Measurements from ENCODE around the gene NTM. TPM values are rescaled to one million over a fixed set of nuclear protein-coding genes. Genes with fewer than 3 reads are reported as not detected.

NTM gene
- total RNA-seq, 2 experiments from 2014 or later, result not detected

DNA sequence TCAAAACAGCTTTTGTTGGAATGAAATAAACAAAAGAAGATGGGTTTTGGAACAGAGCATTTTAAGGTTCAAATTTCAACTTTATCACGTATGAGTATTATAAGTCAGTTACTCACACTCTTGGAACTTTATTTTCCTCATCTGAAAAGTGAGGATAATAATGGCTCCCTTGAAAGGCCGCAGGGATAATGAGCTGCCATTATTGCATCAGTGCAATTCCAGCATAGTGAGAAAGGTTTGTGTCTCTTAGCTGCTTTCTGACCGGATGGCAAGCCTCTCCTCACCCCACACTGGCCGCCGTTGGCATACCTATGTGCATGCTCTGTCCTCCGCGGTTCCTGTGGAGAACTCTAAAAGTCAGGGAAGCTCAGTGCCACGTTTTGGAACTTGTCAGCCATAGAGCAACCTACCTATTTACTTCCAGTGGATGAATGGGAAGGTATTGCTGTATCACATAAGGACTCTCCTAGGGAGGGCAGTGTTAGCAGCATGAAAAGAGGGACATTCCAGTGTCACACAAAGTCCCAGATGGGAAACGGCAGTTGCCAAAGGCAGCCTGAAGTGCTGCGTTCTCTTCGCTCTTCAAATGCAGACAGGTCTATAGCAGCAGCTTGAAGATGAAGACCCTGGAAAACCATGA is 368.9 kb downstream of the NTM start:
- Mint-ChIP-seq H3K4me1 (no peaks in the 10 kb centered on the region), H3K27ac (no peak overlapping the region), H3K27me3 (no peaks in the 10 kb centered on the region), H3K9me3 (no peaks in the 10 kb centered on the region), H3K4me3 (no peak overlapping the region), H3K36me3 (no peaks in the 10 kb centered on the region)
- DNase-seq (no peak), ATAC-seq (ENCODE audit: low read depth) (no peak)
- POLR2A ChIA-PET, result no interaction called here

DNA sequence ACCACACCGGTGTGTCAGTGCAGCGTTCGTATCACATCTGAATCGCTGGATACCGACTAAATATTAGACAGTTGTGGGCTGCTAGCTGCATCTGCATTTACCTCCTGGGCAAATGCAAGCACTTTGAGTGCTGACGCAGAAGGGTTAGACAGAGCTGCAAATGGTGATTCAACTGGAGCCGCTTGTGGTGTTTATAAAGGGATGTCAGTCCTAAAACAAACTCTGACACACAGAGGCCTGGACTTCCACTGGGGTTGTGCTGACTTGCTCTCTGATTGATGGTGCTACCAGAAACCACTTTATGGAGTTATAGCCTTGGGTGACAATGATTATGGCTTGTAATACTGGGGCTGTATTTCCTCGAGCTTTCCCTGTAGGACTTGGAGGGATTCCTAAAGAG is 374.4 kb downstream of the NTM start:
- no peaks in the 10 kb centered on the region for H3K27me3 Mint-ChIP-seq
- no peaks in the 10 kb centered on the region for H3K36me3 Mint-ChIP-seq
- H3K27ac Mint-ChIP-seq, result no peak overlapping the region
- ATAC-seq (ENCODE audit: low read depth), result no peak
- POLR2A ChIA-PET, result no interaction called here
- DNase-seq, result no peak
- no peaks in the 10 kb centered on the region for H3K9me3 Mint-ChIP-seq
- no peaks in the 10 kb centered on the region for H3K4me1 Mint-ChIP-seq
- H3K4me3 Mint-ChIP-seq, result no peak overlapping the region

DNA sequence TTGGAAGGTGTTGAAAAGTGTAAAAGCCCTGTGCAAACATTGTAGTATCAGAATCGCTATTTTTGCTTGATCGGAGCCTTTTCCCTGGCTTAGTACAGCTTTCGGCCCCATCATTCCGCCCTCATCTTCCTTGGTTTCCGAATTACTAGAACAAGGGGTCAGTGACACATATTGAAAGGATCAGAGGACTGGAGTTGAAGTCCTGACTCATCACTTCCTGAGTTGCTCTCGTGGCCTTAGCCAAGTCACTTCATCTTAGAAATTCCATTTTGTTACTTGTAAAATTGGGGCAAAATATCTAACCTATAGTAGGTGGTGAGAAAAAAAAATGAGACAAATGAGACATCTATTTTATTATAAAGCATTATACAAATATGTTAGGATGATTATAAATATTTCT is 375.0 kb downstream of the NTM start:
- Mint-ChIP-seq H3K27ac (no peak overlapping the region), H3K9me3 (no peaks in the 10 kb centered on the region), H3K36me3 (no peaks in the 10 kb centered on the region), H3K4me1 (no peaks in the 10 kb centered on the region), H3K4me3 (no peak overlapping the region), H3K27me3 (no peaks in the 10 kb centered on the region)
- DNase-seq, result no peak
- ATAC-seq (ENCODE audit: low read depth), result no peak
- POLR2A ChIA-PET, result no interaction called here

DNA sequence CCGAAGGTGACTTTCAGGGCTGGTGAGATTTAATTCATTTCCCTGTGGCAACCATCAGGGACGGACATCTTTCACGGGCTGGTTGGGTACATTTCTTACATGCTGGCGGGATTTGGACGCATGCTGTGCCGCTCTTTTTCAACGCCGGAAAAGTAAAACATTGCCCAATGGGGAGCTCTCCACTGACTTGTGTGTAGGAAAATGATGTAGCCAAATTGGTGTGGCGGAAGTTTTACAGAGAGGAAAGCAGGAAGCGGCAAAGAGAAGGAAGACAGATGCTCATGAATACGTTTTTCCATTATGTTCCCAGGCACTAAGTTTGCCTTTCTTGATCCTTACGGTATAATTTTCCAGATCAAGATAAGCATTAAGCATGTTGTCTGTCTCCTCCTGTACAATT is 375.8 kb downstream of the NTM start:
- no peaks in the 10 kb centered on the region for H3K36me3 Mint-ChIP-seq
- no peak overlapping the region for H3K4me3 Mint-ChIP-seq
- ATAC-seq (ENCODE audit: low read depth) (no peak), DNase-seq (no peak)
- no peaks in the 10 kb centered on the region for H3K4me1 Mint-ChIP-seq
- no peak overlapping the region for H3K27ac Mint-ChIP-seq
- POLR2A ChIA-PET, result no interaction called here
- H3K9me3 Mint-ChIP-seq, result no peaks in the 10 kb centered on the region
- H3K27me3 Mint-ChIP-seq, result no peaks in the 10 kb centered on the region

DNA sequence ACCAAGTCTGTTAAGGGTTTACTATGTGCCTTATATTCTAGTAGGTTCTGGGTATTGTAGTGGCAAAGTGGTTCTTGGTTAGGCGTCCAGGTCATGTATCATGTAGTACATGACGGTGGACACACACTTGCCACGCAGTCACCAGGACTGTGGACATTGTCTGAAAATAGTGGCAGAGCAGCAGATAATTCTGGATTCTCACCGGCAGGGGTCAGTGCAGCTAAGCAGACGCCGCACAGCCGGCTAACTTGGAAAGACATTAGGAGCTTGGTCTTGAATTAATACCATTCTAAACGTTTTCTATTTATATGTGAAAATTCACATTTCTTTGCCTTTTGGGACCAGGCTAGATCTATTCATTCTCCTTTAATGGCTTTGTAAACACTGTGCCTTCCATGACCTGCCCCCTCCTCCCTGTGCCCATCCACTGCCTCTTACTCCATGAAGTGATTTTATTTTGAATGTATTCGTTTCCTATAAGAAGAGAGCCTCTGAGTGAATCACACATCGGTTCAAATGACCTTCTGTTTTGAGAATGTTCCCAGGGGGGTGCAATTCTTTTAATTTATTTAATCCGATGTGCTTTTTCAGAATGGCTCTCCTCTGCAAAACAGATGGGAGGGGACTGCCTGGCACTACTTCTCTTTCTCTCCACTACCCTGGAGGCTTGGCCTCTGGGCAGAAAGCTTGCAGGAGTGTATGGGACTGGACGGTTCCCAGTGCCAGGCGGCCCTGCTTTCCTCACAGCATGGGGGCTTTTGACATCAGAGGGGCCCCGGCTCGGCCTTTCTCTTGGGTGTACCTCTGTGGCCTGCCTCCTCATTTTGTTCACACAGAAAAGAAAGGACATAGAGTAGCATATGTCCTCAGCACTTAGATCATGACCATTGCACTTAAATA is 378.0 kb downstream of the NTM start:
- Mint-ChIP-seq H3K4me1 (no peaks in the 10 kb centered on the region), H3K27me3 (no peaks in the 10 kb centered on the region), H3K27ac (no peak overlapping the region), H3K9me3 (peaks cover 4% of the 10 kb centered on the region), H3K36me3 (no peaks in the 10 kb centered on the region), H3K4me3 (no peak overlapping the region)
- POLR2A ChIA-PET, result no interaction called here
- no peak for ATAC-seq (ENCODE audit: low read depth)
- peak; percentile 32 for DNase-seq

DNA sequence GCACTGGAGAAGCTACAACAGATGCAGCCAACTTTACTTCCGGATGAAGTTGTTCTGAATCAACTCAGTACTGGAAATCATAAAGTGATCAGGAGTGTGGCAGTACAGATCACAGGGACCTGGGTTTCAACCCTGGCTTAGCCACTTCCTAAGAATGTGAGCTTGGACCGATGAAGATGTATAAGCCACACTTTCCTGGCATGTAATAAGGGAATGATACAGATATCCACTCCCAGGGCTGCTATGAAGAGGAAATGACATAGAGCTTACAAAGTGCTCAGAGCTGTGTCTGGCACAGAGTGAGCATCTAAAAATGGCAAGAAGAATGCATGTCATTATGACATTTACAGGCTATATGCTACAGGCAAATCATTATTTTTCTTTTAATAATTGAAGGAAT is 378.7 kb downstream of the NTM start:
- no peak overlapping the region for H3K4me3 Mint-ChIP-seq
- no peak for DNase-seq

DNA sequence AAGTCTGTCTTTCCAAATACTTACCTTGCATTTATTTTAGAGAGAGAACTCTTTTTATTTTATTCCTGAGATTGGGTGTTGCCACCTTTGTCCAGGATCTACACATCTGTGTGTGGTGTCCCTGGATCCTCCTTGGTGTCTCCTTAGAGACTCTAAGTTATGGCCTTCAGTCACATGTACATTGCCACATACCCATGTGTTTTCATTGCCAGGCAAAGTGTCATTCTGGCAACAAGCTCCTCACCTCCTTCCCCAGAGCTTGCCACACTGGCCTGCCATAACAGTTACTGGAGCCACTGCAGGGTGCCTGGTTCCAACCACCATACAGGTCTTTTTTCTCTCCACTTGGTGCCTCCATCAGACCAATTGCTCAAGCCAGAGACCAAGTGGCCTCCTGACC is 379.7 kb downstream of the NTM start:
- Mint-ChIP-seq H3K4me3 (no peak overlapping the region), H3K36me3 (no peaks in the 10 kb centered on the region), H3K27me3 (no peaks in the 10 kb centered on the region), H3K27ac (no peak overlapping the region), H3K9me3 (peaks cover 4% of the 10 kb centered on the region), H3K4me1 (no peaks in the 10 kb centered on the region)
- DNase-seq, result no peak
- POLR2A ChIA-PET, result no interaction called here
- ATAC-seq (ENCODE audit: low read depth), result no peak

More for the DNA sequence above, 378.7 kb downstream of the NTM start:
- peaks cover 4% of the 10 kb centered on the region for H3K9me3 Mint-ChIP-seq
- H3K27ac Mint-ChIP-seq, result no peak overlapping the region
- H3K4me1 Mint-ChIP-seq, result no peaks in the 10 kb centered on the region
- POLR2A ChIA-PET, result no interaction called here
- no peaks in the 10 kb centered on the region for H3K27me3 Mint-ChIP-seq
- no peaks in the 10 kb centered on the region for H3K36me3 Mint-ChIP-seq
- ATAC-seq (ENCODE audit: low read depth), result no peak

DNA sequence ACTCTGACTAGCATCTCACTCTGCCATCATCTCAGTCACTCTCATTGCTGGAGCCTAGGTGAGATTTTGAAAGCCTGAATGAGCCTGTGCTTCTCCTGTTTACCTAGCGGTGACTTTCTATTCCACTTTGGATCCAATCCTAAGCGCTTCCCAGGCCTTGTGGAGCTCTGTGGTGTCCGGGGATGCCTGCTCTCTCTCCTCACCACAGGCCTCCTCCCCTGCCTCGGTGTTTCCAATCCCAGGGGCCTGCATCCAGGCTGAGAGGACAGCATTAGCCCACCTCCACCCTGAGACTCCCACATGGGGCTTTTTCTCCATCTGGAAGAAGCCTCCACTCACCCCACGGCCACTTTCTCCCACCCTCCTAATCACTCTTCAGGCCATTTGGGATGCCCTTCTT is 380.3 kb downstream of the NTM start:
- POLR2A ChIA-PET, result no interaction called here
- DNase-seq, result no peak
- peaks cover 4% of the 10 kb centered on the region for H3K9me3 Mint-ChIP-seq
- no peaks in the 10 kb centered on the region for H3K36me3 Mint-ChIP-seq
- no peak for ATAC-seq (ENCODE audit: low read depth)
- H3K27me3 Mint-ChIP-seq, result no peaks in the 10 kb centered on the region
- no peak overlapping the region for H3K27ac Mint-ChIP-seq
- no peaks in the 10 kb centered on the region for H3K4me1 Mint-ChIP-seq
- H3K4me3 Mint-ChIP-seq, result no peak overlapping the region

DNA sequence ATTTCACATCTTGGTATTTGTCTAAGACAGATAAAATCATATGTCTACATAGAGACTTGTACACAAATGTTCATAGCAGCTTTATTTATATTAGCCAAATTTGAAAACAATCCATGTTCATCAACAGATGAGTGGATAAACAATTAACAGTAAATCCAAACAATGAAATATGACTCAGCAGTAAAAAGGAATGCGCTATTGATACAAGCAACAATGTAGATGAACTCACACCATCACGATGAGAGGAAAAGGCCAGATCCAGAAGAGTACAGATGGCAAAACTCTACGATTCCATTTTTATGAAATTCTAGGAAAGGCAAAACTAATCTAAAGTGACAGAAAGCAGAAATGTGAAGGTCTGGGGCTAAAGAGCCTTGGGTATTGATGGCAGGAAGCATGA is 384.3 kb downstream of the NTM start:
- H3K36me3 Mint-ChIP-seq, result no peaks in the 10 kb centered on the region

DNA sequence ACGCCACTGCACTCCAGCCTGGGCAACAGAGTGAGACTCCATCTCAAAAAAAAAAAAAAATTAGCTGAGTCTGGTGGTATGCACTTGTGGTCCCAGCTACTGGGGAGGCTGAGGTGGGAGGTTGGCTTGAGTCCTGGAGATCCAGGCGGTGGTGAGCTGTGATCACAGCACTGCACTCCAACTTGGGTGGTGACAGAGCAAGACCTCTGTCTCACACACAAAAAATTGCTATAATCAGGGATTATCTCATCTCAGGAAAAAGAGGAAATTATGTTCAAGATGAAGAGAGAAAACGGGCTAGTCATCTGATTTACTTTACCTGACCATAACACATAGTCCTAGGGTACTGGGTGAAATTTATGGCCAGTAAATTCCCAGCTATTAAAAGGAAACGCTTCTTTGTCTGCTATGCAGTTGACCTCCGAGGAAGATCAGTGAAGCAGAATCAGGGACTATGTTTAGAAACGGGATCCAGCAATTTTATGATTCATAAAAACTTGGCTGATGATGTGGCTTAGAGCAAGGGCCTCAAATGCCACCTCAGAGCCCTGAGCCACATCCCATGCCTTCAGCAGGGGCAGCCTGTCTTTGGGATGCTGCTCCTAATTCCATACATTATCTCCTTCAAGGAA is 386.2 kb downstream of the NTM start:
- ATAC-seq (ENCODE audit: low read depth) (no peak), DNase-seq (no peak)
- Mint-ChIP-seq H3K9me3 (peaks cover 4% of the 10 kb centered on the region), H3K4me3 (no peak overlapping the region), H3K4me1 (no peaks in the 10 kb centered on the region), H3K36me3 (no peaks in the 10 kb centered on the region), H3K27me3 (no peaks in the 10 kb centered on the region), H3K27ac (no peak overlapping the region)
- POLR2A ChIA-PET, result no interaction called here

More for the DNA sequence above, 384.3 kb downstream of the NTM start:
- H3K27ac Mint-ChIP-seq, result no peak overlapping the region
- no peak for ATAC-seq (ENCODE audit: low read depth)
- H3K4me3 Mint-ChIP-seq, result no peak overlapping the region
- peaks cover 4% of the 10 kb centered on the region for H3K9me3 Mint-ChIP-seq
- no peaks in the 10 kb centered on the region for H3K4me1 Mint-ChIP-seq
- no peaks in the 10 kb centered on the region for H3K27me3 Mint-ChIP-seq
- POLR2A ChIA-PET, result no interaction called here
- DNase-seq, result no peak

DNA sequence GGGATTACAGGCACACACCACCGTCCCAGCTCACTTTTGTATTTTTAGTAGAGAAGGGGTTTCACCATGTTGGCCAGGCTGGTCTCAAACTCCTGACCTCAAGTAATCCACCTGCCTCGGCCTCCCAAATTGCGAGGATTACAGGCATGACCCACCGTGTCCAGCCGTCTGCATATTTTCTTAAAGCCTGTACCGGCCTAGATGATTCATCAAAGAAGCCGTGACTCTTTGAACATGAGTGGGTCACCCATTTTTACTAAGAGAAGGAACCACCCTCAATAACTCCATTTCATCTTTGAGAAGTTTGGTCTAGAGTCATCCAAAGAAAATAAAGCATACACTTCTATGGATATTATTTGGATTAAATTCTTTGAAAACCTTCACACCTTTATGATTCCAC is 388.3 kb downstream of the NTM start:
- H3K4me3 Mint-ChIP-seq, result no peak overlapping the region
- no peaks in the 10 kb centered on the region for H3K9me3 Mint-ChIP-seq
- POLR2A ChIA-PET, result no interaction called here
- H3K27ac Mint-ChIP-seq, result no peak overlapping the region
- H3K36me3 Mint-ChIP-seq, result no peaks in the 10 kb centered on the region
- ATAC-seq (ENCODE audit: low read depth) (no peak), DNase-seq (no peak)
- H3K4me1 Mint-ChIP-seq, result no peaks in the 10 kb centered on the region
- no peaks in the 10 kb centered on the region for H3K27me3 Mint-ChIP-seq

DNA sequence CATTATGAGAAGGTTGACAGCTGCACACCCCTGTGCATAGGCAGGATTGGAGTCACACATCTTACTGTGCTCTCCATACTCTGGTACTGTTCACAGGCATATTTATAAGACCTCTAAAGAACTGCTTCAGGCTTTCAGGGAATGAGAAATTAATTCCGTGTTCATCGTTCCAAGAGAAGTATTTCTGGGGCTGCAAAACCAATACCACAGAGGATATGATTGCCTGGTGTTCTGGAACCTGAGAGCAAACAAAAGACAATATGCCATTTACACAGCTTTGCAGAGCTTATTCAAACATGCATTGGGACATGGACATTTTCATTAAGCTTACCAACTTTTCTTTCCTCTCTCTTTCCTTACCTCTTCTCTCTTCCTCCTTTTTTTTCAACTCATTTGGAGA is 388.7 kb downstream of the NTM start:
- H3K4me3 Mint-ChIP-seq, result no peak overlapping the region
- POLR2A ChIA-PET, result no interaction called here
- H3K27me3 Mint-ChIP-seq, result no peaks in the 10 kb centered on the region
- H3K4me1 Mint-ChIP-seq, result no peaks in the 10 kb centered on the region
- H3K27ac Mint-ChIP-seq, result no peak overlapping the region
- no peaks in the 10 kb centered on the region for H3K9me3 Mint-ChIP-seq
- ATAC-seq (ENCODE audit: low read depth) (no peak), DNase-seq (no peak)
- no peaks in the 10 kb centered on the region for H3K36me3 Mint-ChIP-seq

DNA sequence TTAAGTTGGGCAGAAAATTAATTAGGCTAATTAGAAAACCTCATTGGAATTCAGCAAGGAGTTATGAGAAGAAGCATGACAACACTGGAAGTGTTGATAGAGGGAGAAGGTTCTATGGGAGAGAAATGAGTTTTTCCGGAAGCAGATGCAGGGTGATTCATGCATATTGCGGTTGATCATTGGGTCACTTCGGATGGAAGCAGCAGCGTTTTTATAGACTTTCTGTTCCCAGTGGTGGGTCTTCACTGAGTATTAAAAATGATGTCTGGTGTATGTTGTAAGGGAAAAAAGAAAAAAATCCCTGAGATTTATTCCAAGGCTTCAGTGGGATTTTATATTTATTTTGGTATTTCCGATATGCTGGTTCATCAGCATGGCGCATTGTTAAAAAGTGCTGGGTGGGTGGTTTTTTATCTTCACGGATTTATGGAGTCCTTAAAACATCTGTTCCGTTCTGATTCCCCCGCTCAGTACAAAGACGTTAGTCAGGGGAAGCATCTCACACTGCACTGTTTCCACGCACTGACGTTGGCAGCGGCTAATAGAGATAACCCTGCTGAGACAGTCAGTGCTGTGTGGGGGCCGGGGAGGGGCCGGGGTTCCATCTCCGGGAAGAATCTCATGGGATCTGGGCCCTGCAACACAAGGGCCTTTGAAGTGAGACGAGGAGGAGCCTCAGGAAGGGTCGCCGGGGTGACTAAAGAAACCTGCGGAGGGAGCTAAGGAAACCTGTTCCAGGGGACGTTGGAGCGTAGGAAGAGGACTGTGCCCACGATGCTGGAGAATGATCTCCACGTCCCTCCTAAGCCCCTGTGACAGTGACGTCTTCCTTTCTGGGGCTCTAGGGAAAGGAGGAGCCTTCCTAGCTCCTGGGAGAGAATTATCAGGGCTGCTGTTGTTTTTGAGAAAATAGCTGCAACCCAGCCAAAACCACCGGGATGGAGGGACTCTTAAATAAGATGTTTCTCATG is 390.0 kb downstream of the NTM start:
- ATAC-seq (ENCODE audit: low read depth) (no peak), DNase-seq (no peak)
- no peak overlapping the region for H3K4me3 Mint-ChIP-seq
- POLR2A ChIA-PET, result no interaction called here
- H3K36me3 Mint-ChIP-seq, result no peaks in the 10 kb centered on the region
- H3K27me3 Mint-ChIP-seq, result no peaks in the 10 kb centered on the region
- no peaks in the 10 kb centered on the region for H3K4me1 Mint-ChIP-seq
- H3K9me3 Mint-ChIP-seq, result no peaks in the 10 kb centered on the region
- no peak overlapping the region for H3K27ac Mint-ChIP-seq
